A673 (cell line): ENCODE results near the gene SLC15A3.

Experiments
- EZH2 ChIP-seq: fragments of 200-600 bp; sonication (generic); IDR thresholded peaks from 2 replicates; pipeline ENCODE4 v1.6.1; 2017; ENCODE audit warnings: borderline replicate concordance, low read depth, mild to moderate bottlenecking, mixed read lengths, antibody characterized with exemption, low read length; ENCODE audit not compliant: poor library complexity, severe bottlenecking
- TF ChIP-seq, protein P1 (sequence below): fragments of 300-800, 200-600 bp; sonication (generic); conservative IDR thresholded peaks from 2 replicates; pipeline ENCODE4 v1.5.1; 2017; ENCODE audit warnings: low read depth, mild to moderate bottlenecking, antibody characterized with exemption, low read length, moderate library complexity, mixed read lengths

DNA sequence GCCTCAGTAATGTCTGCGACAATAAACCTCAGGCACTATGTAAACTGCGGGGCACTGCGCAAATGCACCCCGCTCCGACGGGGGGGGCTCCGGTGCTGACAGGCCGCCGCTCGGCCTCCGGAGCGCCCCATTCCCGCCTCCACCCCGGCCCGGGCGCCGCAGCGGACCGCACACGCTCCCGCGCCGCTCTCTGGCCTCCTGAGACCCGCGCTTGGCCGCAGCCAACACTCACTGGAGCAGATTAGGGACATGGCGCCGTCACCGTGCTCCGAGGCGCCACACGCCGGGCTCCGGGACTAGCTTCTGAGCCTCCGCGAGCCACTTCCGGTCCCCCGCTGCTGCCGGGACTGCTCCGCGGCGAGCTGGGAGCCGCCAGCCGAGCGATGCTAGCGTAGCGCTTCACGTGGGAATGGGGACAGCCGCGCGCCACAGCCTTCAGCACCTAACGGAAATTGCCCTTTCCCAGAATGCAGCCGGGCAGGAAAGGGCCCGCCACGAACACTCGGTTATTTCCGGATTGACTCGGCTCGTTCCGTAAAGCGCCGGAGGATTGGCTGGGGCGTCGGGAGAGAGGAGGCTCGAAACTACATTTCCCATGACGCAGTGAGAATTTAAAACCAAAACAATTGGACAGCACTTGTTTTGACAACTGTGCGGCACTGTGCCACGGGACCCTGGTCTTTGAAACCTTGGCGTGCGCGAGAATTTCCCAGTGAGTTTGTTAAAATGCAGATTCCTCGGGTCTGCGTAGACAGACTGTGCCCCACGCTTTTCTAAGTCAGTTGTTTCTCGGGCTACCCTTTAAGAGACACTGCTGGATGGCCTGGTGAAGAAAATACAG is 45.6 kb downstream of the SLC15A3 start, which contains the start of gene PRPF19:
- TF ChIP-seq, protein P1, sequence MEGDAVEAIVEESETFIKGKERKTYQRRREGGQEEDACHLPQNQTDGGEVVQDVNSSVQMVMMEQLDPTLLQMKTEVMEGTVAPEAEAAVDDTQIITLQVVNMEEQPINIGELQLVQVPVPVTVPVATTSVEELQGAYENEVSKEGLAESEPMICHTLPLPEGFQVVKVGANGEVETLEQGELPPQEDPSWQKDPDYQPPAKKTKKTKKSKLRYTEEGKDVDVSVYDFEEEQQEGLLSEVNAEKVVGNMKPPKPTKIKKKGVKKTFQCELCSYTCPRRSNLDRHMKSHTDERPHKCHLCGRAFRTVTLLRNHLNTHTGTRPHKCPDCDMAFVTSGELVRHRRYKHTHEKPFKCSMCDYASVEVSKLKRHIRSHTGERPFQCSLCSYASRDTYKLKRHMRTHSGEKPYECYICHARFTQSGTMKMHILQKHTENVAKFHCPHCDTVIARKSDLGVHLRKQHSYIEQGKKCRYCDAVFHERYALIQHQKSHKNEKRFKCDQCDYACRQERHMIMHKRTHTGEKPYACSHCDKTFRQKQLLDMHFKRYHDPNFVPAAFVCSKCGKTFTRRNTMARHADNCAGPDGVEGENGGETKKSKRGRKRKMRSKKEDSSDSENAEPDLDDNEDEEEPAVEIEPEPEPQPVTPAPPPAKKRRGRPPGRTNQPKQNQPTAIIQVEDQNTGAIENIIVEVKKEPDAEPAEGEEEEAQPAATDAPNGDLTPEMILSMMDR = no peak
- no peak for TF ChIP-seq EZH2
